GM12892 (cell line): ENCODE data around the gene HECTD4.

ENCODE experiments used
- POLR2A ChIP-seq: IDR thresholded peaks from 2 replicates; pipeline ENCODE4 v1.6.1; 2011; ENCODE audit warnings: low read depth, low read length, control low read depth
- TAF1 ChIP-seq: IDR thresholded peaks from 2 replicates; pipeline ENCODE4 v1.6.1; 2011; ENCODE audit warnings: low read depth, mild to moderate bottlenecking, control low read depth, low read length, borderline replicate concordance

GRCh38 chr12:112134731-112135130 is 247.5 kb downstream of the HECTD4 start:
- TF ChIP-seq POLR2A, result no peak
- no peak for TF ChIP-seq TAF1
